Hepatic stellate cell (primary cell): Measurements from ENCODE around the gene EGFR.

Experiments
- DNase-seq: peaks from one replicate; pipeline ENCODE4 v3.0.0; 2011; ENCODE audit warnings: low spot score

The EGFR gene

GRCh38 chr7:55036950-55037736 is 18.3 kb downstream of the EGFR start:
- no peak for DNase-seq

- DNase-seq: no peak
Measured at GRCh38 chr7:55043691-55044370, 25.0 kb downstream of the EGFR start.

GRCh38 chr7:55044371-55044717 is 25.5 kb downstream of the EGFR start:
- DNase-seq: no peak

GRCh38 chr7:55044791-55045190 is 26.0 kb downstream of the EGFR start:
- no peak for DNase-seq

GRCh38 chr7:55046582-55047342 is 27.9 kb downstream of the EGFR start:
- DNase-seq: no peak

- DNase-seq: no peak
Measured at GRCh38 chr7:55048221-55048859, 29.5 kb downstream of the EGFR start.

- no peak for DNase-seq
Measured at GRCh38 chr7:55050281-55050680, 31.5 kb downstream of the EGFR start.

- peak; percentile 64 for DNase-seq
Measured at GRCh38 chr7:55052081-55052480, 33.3 kb downstream of the EGFR start.

GRCh38 chr7:55052741-55053427 is 34.1 kb downstream of the EGFR start:
- DNase-seq: no peak

- no peak for DNase-seq
Measured at GRCh38 chr7:55053651-55054571, 35.1 kb downstream of the EGFR start.

GRCh38 chr7:55054758-55055157 is 35.9 kb downstream of the EGFR start:
- DNase-seq: no peak

- no peak for DNase-seq
Measured at GRCh38 chr7:55055479-55055878, 36.7 kb downstream of the EGFR start.

GRCh38 chr7:55056068-55056467 is 37.3 kb downstream of the EGFR start:
- no peak for DNase-seq

GRCh38 chr7:55056577-55057480 is 38.0 kb downstream of the EGFR start:
- no peak for DNase-seq

- no peak for DNase-seq
Measured at GRCh38 chr7:55058314-55058713, 39.5 kb downstream of the EGFR start.

GRCh38 chr7:55059021-55059420 is 40.2 kb downstream of the EGFR start:
- no peak for DNase-seq

GRCh38 chr7:55060085-55060484 is 41.3 kb downstream of the EGFR start:
- DNase-seq: no peak

GRCh38 chr7:55060636-55061022 is 41.8 kb downstream of the EGFR start:
- DNase-seq: no peak

- DNase-seq: no peak
Measured at GRCh38 chr7:55061726-55062499, 43.1 kb downstream of the EGFR start.
